Uterus (tissue), 2 donors: Measurements from ENCODE around the gene PICALM.

Experiments
- CTCF ChIP-seq, 4 experiments: fragments of 200-600 bp in 2 of 4; fragments of 450-650 bp in 2 of 4; sonication (generic) in 2 of 4; IDR thresholded peaks; one replicate each; pipeline ENCODE4 v1.5.1; 2016 to 2019; ENCODE audit warnings: antibody characterized with exemption in 4 of 4, mild to moderate bottlenecking in 2 of 4, moderate library complexity in 1 of 4
- POLR2A ChIP-seq, 2 donors: fragments of 450-650 bp; IDR thresholded peaks; one replicate each; pipeline ENCODE4 v1.6.1; 2016; ENCODE audit warnings: antibody characterized with exemption in 2 of 2, mild to moderate bottlenecking in 1 of 2, moderate library complexity in 1 of 2

- TF ChIP-seq CTCF (IDR thresholded peaks at IDR 0.05) = no peak
- TF ChIP-seq POLR2A (IDR thresholded peaks at IDR 0.05) = no peak
Observed at GRCh38 chr11:85945296-85945695, 123.6 kb downstream of the PICALM start.
